KMS-11 (cell line): ENCODE results near the gene HTRA1.

Experiments used
- H2AFZ ChIP-seq: fragments of 200-600 bp; sonication (generic); 2 replicates; pipeline ENCODE4 v1.6.1; 2016; ENCODE audit warnings: antibody characterized with exemption, mixed run types, low read depth
- H3K27ac ChIP-seq: fragments of 200-600 bp; sonication (generic); 2 replicates; pipeline ENCODE4 v1.6.1; 2016; ENCODE audit warnings: mild to moderate bottlenecking, mixed run types
- H3K27me3 ChIP-seq: fragments of 200-600 bp; sonication (generic); 2 replicates; pipeline ENCODE4 v1.6.1; 2017; ENCODE audit warnings: mild to moderate bottlenecking, low read depth, mixed run types, moderate library complexity; ENCODE audit not compliant: insufficient read depth
- H3K36me3 ChIP-seq: fragments of 200-600 bp; sonication (generic); 2 replicates; pipeline ENCODE4 v1.6.1; 2017; ENCODE audit warnings: mild to moderate bottlenecking, mixed run types; ENCODE audit not compliant: insufficient read depth
- H3K4me1 ChIP-seq: fragments of 200-600 bp; sonication (generic); 2 replicates; pipeline ENCODE4 v1.6.1; 2016; ENCODE audit warnings: mild to moderate bottlenecking, low read depth, mixed run types; ENCODE audit not compliant: poor library complexity, severe bottlenecking
- H3K4me2 ChIP-seq: fragments of 200-600 bp; sonication (generic); 2 replicates; pipeline ENCODE4 v1.7.0; 2016; ENCODE audit warnings: mild to moderate bottlenecking, mixed run types
- H3K4me3 ChIP-seq: fragments of 200-600 bp; sonication (generic); IDR thresholded peaks from 2 replicates; pipeline ENCODE4 v1.6.1; 2017; ENCODE audit warnings: low read depth, low read length, mixed read lengths; ENCODE audit not compliant: insufficient read depth
- H3K79me2 ChIP-seq: fragments of 200-600 bp; sonication (generic); 2 replicates; pipeline ENCODE4 v1.6.1; 2016; ENCODE audit warnings: low read depth, mixed run types; ENCODE audit not compliant: insufficient read depth
- H3K9ac ChIP-seq: fragments of 200-600 bp; sonication (generic); 2 replicates; pipeline ENCODE4 v1.6.1; 2016; ENCODE audit warnings: mild to moderate bottlenecking, mixed run types
- H4K20me1 ChIP-seq: fragments of 200-600 bp; sonication (generic); 2 replicates; pipeline ENCODE4 v1.6.1; 2016; ENCODE audit warnings: mild to moderate bottlenecking, mixed run types; ENCODE audit not compliant: insufficient read depth
- TF ChIP-seq, protein P1 (sequence below): fragments of 200-600 bp; sonication (generic); conservative IDR thresholded peaks from 2 replicates; pipeline ENCODE4 v1.6.1; 2017; ENCODE audit warnings: low read depth, mild to moderate bottlenecking, antibody characterized with exemption, low read length, moderate library complexity, mixed read lengths

Gene HTRA1

DNA sequence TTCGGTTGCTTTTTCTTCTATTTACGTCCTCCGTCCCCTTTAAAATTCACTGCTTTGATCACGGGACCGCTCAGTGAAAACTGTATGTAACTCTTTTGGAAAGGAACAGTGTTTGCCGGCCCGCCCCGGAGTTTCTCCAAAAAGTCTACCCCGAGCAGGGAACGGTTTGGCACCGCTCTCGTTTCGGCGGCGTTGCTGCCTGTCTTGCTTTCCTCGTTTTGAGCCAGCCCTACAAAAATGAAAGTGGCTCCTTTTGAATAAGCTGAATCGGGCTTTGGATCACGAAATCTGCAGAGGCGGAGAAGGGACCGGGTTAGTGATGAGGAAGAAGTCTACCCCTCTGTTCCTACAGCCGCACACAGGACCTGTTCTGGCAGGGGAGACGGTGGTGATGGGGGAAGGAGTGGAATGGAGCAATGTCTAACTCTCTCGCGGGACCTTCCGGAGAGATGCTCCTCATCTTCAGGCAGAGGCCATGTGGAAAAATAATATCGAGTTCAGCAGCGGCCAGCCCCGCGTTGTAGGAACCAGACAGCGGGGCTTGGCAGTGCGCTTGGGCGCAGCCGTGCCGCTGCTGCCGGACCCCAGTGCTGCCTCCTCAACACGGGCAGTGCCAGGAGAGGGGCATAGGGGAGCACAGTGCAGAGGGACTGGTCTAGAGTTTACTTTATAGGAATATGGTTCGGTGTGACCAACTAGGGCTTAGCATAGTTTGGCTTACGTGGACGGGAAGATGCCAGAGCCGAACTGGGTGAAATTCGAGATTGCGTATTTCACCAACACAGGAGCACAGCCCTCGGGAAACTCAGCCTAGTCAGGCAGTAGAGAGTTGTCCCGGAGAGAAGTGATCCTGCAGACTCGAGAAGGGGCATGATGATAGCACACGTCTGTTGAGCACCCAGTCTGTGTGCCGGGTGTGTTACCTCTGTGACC is 1.4 kb downstream of the HTRA1 start:
- H3K27me3 ChIP-seq, result no peaks in the 10 kb centered on the region
- H3K9ac ChIP-seq, result no peak overlapping the region
- H3K79me2 ChIP-seq, result no peaks in the 10 kb centered on the region
- H3K4me3 ChIP-seq, result no peak overlapping the region
- TF ChIP-seq, protein P1, sequence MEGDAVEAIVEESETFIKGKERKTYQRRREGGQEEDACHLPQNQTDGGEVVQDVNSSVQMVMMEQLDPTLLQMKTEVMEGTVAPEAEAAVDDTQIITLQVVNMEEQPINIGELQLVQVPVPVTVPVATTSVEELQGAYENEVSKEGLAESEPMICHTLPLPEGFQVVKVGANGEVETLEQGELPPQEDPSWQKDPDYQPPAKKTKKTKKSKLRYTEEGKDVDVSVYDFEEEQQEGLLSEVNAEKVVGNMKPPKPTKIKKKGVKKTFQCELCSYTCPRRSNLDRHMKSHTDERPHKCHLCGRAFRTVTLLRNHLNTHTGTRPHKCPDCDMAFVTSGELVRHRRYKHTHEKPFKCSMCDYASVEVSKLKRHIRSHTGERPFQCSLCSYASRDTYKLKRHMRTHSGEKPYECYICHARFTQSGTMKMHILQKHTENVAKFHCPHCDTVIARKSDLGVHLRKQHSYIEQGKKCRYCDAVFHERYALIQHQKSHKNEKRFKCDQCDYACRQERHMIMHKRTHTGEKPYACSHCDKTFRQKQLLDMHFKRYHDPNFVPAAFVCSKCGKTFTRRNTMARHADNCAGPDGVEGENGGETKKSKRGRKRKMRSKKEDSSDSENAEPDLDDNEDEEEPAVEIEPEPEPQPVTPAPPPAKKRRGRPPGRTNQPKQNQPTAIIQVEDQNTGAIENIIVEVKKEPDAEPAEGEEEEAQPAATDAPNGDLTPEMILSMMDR, result no peak
- no peak overlapping the region for H2AFZ ChIP-seq
- H3K4me2 ChIP-seq, result no peak overlapping the region
- H3K36me3 ChIP-seq, result no peaks in the 10 kb centered on the region
- no peaks in the 10 kb centered on the region for H3K4me1 ChIP-seq
- no peak overlapping the region for H3K27ac ChIP-seq
- no peaks in the 10 kb centered on the region for H4K20me1 ChIP-seq

DNA sequence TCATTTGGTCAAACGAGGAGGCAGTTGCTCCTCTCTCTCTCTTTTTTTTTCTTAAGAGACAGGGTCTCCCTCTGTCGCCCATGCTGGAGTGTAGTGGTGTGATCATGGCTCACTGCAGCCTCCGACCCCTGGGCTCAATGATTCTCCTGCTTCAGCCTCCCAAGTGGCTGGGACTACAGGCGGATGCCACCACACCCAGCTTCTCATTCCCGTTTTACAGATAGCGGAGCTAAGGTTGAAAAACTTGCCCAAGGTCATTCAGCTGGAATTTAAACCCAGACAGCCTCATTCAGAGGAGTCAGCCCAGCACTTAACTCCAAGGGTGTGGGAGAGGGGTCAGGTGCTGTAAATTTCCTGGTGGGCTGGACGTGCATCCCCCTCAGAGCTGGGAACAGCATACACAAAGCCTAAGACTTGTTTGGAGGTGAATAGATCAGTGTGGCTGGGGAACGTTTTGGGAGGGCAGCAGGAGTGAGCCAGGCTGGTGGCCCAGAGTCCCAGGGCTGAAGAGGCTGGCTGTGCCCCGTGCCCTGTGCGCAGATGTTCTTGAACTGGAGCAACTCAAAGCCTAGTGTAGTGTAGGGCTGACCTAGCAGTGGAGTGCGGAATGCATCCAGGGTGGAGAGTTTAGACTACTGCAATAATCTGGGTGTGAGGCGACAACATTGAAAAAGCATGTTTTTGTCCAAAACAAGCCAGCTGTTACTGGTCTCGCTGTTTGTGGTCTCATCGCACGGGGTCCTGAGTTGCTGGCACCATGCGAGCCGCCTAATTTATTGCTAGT is 2.3 kb downstream of the HTRA1 start:
- Histone ChIP-seq H3K9ac (no peak overlapping the region), H3K79me2 (no peaks in the 10 kb centered on the region), H3K4me3 (no peak overlapping the region), H4K20me1 (no peaks in the 10 kb centered on the region), H2AFZ (no peak overlapping the region), H3K36me3 (no peaks in the 10 kb centered on the region), H3K27ac (no peak overlapping the region), H3K27me3 (no peaks in the 10 kb centered on the region), H3K4me1 (no peaks in the 10 kb centered on the region), H3K4me2 (no peak overlapping the region)
- TF ChIP-seq, protein P1, result no peak

DNA sequence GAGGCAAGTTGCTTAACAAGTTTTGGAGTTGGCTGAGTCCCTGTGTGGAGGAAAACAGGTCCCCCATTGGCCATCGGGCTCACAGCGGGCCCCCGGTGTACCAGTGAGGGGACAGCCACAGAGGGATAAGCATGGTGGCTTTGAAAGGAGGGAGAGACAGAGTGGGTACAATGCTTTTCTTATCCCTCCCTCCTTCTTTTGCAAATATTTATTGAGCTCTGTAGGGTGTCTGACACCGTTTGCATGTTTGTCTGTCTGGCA is 2.8 kb downstream of the HTRA1 start:
- H3K36me3 ChIP-seq, result no peaks in the 10 kb centered on the region
- H3K27me3 ChIP-seq, result no peaks in the 10 kb centered on the region
- H3K4me3 ChIP-seq, result no peak overlapping the region
- no peak overlapping the region for H3K4me2 ChIP-seq
- no peaks in the 10 kb centered on the region for H3K4me1 ChIP-seq
- H2AFZ ChIP-seq, result no peak overlapping the region
- TF ChIP-seq, protein P1, result no peak
- H4K20me1 ChIP-seq, result no peaks in the 10 kb centered on the region
- no peak overlapping the region for H3K9ac ChIP-seq
- no peak overlapping the region for H3K27ac ChIP-seq
- no peaks in the 10 kb centered on the region for H3K79me2 ChIP-seq

DNA sequence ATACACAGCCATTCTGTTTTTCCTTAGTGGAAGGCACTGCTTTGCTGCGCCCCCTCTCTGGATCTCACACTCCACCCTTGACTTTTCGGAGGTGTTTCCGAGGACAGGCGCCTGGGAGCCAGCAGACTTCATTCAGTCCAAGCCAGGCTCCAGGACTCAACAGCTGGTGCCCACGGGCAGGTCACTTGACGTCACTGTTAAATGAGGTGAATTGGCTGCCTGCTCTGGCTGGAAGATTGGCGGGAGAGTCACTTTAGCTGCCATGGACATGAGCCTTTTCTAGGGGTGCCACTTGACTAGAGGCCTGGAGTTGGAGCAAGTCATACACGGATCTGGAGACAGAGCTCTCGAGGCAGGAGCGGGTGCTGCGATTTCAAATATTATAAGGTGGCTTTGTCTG is 3.2 kb downstream of the HTRA1 start:
- no peaks in the 10 kb centered on the region for H4K20me1 ChIP-seq
- no peaks in the 10 kb centered on the region for H3K79me2 ChIP-seq
- TF ChIP-seq, protein P1, result no peak
- no peak overlapping the region for H3K27ac ChIP-seq
- no peak overlapping the region for H3K4me2 ChIP-seq
- H3K9ac ChIP-seq, result no peak overlapping the region
- no peaks in the 10 kb centered on the region for H3K27me3 ChIP-seq
- H3K36me3 ChIP-seq, result no peaks in the 10 kb centered on the region
- H3K4me3 ChIP-seq, result no peak overlapping the region
- no peaks in the 10 kb centered on the region for H3K4me1 ChIP-seq
- no peak overlapping the region for H2AFZ ChIP-seq
